ENCODE data around the gene OR52E6. TPM values are rescaled to one million over a fixed set of nuclear protein-coding genes. Genes with fewer than 3 reads are reported as not detected.

Gene OR52E6
- total RNA-seq = not detected

- intact Hi-C loops (cut with micrococcal nuclease) = no loop called here
- no peak within 1 kb of the TSS for H3K4me3 Mint-ChIP-seq
- POLR2A ChIA-PET = no interaction called here
Observed at GRCh38 chr11:5841797-5842196, at the start of gene OR52E6. Gene OR52E6 (minus strand): TSS chr11:5841897. CDS start chr11:5841897, 0 bp downstream.

GRCh38 chr11:5891216-5891800 lies 49.6 kb upstream of the OR52E6 start:
- TF ChIP-seq CTCF (IDR thresholded peaks at IDR 0.05) = peak; percentile 65
- H3K4me1 Mint-ChIP-seq (ENCODE audit: low read depth) = no peaks in the 10 kb centered on the region
- H3K4me3 Mint-ChIP-seq = no peak overlapping the region
- ChIA-PET POLR2A (no interaction called here), CTCF (interaction anchor here (0.7 to 1.8 kb wide), 14 partner anchors 11 to 766 kb away, joined by 3 to 8 read pairs (median 4); partner anchors contain the start of gene TRIM5)
- H3K27me3 Mint-ChIP-seq = peaks cover 4% of the 10 kb centered on the region
- no peak overlapping the region for H3K27ac Mint-ChIP-seq
- no peaks in the 10 kb centered on the region for H3K36me3 Mint-ChIP-seq (ENCODE audit: low read depth)
- ATAC-seq (no peak), DNase-seq (no peak)
- H3K9me3 Mint-ChIP-seq = no peaks in the 10 kb centered on the region
- intact Hi-C loops (cut with micrococcal nuclease) = no loop called here

More at GRCh38 chr11:5841797-5842196, at the start of gene OR52E6:
- no peak within 1 kb of the TSS for H3K27ac Mint-ChIP-seq
- ATAC-seq (no peak), DNase-seq (no peak)
- no peaks in the 10 kb centered on the region for H3K4me1 Mint-ChIP-seq (ENCODE audit: low read depth)
- no peaks in the 10 kb centered on the region for H3K36me3 Mint-ChIP-seq (ENCODE audit: low read depth)
- H3K9me3 Mint-ChIP-seq = peaks cover 2% of the 10 kb centered on the region
- peaks cover 15% of the 10 kb centered on the region for H3K27me3 Mint-ChIP-seq
- no peak for TF ChIP-seq CTCF (IDR thresholded peaks at IDR 0.05)
- CTCF ChIA-PET = no interaction called here

- no peaks in the 10 kb centered on the region for H3K36me3 Mint-ChIP-seq (ENCODE audit: low read depth)
- H3K4me1 Mint-ChIP-seq (ENCODE audit: low read depth) = no peaks in the 10 kb centered on the region
- ChIA-PET POLR2A (no interaction called here), CTCF (interaction anchor here (2.0 kb wide), 1 partner anchor 9 kb away, joined by 5 read pairs; no protein-coding TSS in a partner anchor)
- intact Hi-C loops (cut with micrococcal nuclease) = no loop called here
- no peak for DNase-seq
- no peak for TF ChIP-seq CTCF (IDR thresholded peaks at IDR 0.05)
- no peaks in the 10 kb centered on the region for H3K9me3 Mint-ChIP-seq
- H3K4me3 Mint-ChIP-seq = no peak overlapping the region
- no peak overlapping the region for H3K27ac Mint-ChIP-seq
- no peak for ATAC-seq
- peaks cover 8% of the 10 kb centered on the region for H3K27me3 Mint-ChIP-seq
Observed at GRCh38 chr11:5887661-5888060, 46.0 kb upstream of the OR52E6 start.

- H3K27ac Mint-ChIP-seq = no peak overlapping the region
- no peaks in the 10 kb centered on the region for H3K4me1 Mint-ChIP-seq (ENCODE audit: low read depth)
- ChIA-PET POLR2A (no interaction called here), CTCF (interaction anchor here (2.0 kb wide), 1 partner anchor 10 kb away, joined by 5 read pairs; no protein-coding TSS in a partner anchor)
- DNase-seq (no peak), ATAC-seq (no peak)
- H3K27me3 Mint-ChIP-seq = peaks cover 8% of the 10 kb centered on the region
- TF ChIP-seq CTCF (IDR thresholded peaks at IDR 0.05) = no peak
- H3K9me3 Mint-ChIP-seq = no peaks in the 10 kb centered on the region
- intact Hi-C loops (cut with micrococcal nuclease) = no loop called here
- H3K36me3 Mint-ChIP-seq (ENCODE audit: low read depth) = no peaks in the 10 kb centered on the region
- H3K4me3 Mint-ChIP-seq = no peak overlapping the region
Observed at GRCh38 chr11:5887172-5887571, 45.5 kb upstream of the OR52E6 start.

GRCh38 chr11:5881756-5882155 lies 40.1 kb upstream of the OR52E6 start:
- ChIA-PET CTCF (no interaction called here), POLR2A (no interaction called here)
- ATAC-seq = no peak
- DNase-seq = no peak
- TF ChIP-seq CTCF (IDR thresholded peaks at IDR 0.05) = no peak
- no peaks in the 10 kb centered on the region for H3K4me1 Mint-ChIP-seq (ENCODE audit: low read depth)
- no peak overlapping the region for H3K4me3 Mint-ChIP-seq
- intact Hi-C loops (cut with micrococcal nuclease) = no loop called here
- H3K27me3 Mint-ChIP-seq = peaks cover 7% of the 10 kb centered on the region
- no peaks in the 10 kb centered on the region for H3K36me3 Mint-ChIP-seq (ENCODE audit: low read depth)
- H3K27ac Mint-ChIP-seq = no peak overlapping the region
- no peaks in the 10 kb centered on the region for H3K9me3 Mint-ChIP-seq
